H9 (cell line): ENCODE results near the gene OXCT1. TPM values are rescaled to one million over a fixed set of nuclear protein-coding genes. Genes with fewer than 3 reads are reported as not detected.
"Not testable (repeated sequence)": the region's sequence is repeated elsewhere in the genome, so short reads cannot be mapped to it uniquely, and the experiment has no call there.

Experiments used
- DNase-seq: peaks from one replicate; pipeline ENCODE4 v3.0.0-alpha.2; 2017
- H2AFZ ChIP-seq: one replicate; pipeline ENCODE4 v1.6.1; 2013; ENCODE audit warnings: mild to moderate bottlenecking, low read length, control low read depth, moderate library complexity
- H2AK5ac ChIP-seq: 2 replicates; pipeline ENCODE4 v1.6.1; 2013; ENCODE audit warnings: low read length, control low read depth, mixed read lengths; ENCODE audit not compliant: insufficient read length
- H2BK120ac ChIP-seq: one replicate; pipeline ENCODE4 v1.6.1; 2013; ENCODE audit warnings: low read depth, mild to moderate bottlenecking, low read length, control low read depth, inconsistent platforms; ENCODE audit not compliant: poor library complexity, severe bottlenecking
- H2BK12ac ChIP-seq: 2 replicates; pipeline ENCODE4 v1.6.1; 2013; ENCODE audit warnings: low read length, control low read depth, mixed read lengths, low read depth; ENCODE audit not compliant: insufficient read length
- H2BK15ac ChIP-seq: 2 replicates; pipeline ENCODE4 v1.6.1; 2013; ENCODE audit warnings: low read depth, low read length, control low read depth
- H2BK20ac ChIP-seq: one replicate; pipeline ENCODE4 v1.6.1; 2013; ENCODE audit warnings: low read depth, mild to moderate bottlenecking, low read length, control low read depth, inconsistent platforms; ENCODE audit not compliant: poor library complexity, severe bottlenecking
- H2BK5ac ChIP-seq: 2 replicates; pipeline ENCODE4 v1.6.1; 2013; ENCODE audit warnings: low read length, control low read depth, mixed read lengths; ENCODE audit not compliant: insufficient read length
- H3K14ac ChIP-seq: 2 replicates; pipeline ENCODE4 v1.6.1; 2013; ENCODE audit warnings: low read length, control low read depth; ENCODE audit not compliant: insufficient read depth
- H3K18ac ChIP-seq: 2 replicates; pipeline ENCODE4 v1.6.1; 2013; ENCODE audit warnings: low read depth, mild to moderate bottlenecking, mixed read lengths, low read length, control low read depth; ENCODE audit not compliant: insufficient read length
- H3K23ac ChIP-seq: 2 replicates; pipeline ENCODE4 v1.6.1; 2013; ENCODE audit warnings: low read length, control low read depth, mixed read lengths, low read depth; ENCODE audit not compliant: insufficient read length
- H3K23me2 ChIP-seq: 2 replicates; pipeline ENCODE4 v1.6.1; 2013; ENCODE audit warnings: low read depth, mild to moderate bottlenecking, mixed read lengths, low read length, control low read depth; ENCODE audit not compliant: insufficient read length, poor library complexity, severe bottlenecking
- H3K27ac ChIP-seq: 2 replicates; pipeline ENCODE4 v1.5.1; 2013; ENCODE audit warnings: low read length, control low read depth, mixed read lengths, low read depth; ENCODE audit not compliant: insufficient read length
- H3K27me3 ChIP-seq: 2 replicates; pipeline ENCODE4 v1.6.1; 2013; ENCODE audit warnings: low read length, control low read depth, inconsistent platforms; ENCODE audit not compliant: insufficient read depth
- H3K4ac ChIP-seq: 2 replicates; pipeline ENCODE4 v1.6.1; 2013; ENCODE audit warnings: low read depth, mild to moderate bottlenecking, control low read depth, inconsistent platforms, low read length, moderate library complexity
- H3K4me1 ChIP-seq: 2 replicates; pipeline ENCODE4 v1.6.1; 2013; ENCODE audit warnings: low read length, control low read depth, inconsistent platforms; ENCODE audit not compliant: insufficient read depth
- H3K4me2 ChIP-seq: 2 replicates; pipeline ENCODE4 v1.6.1; 2013; ENCODE audit warnings: low read length, control low read depth, mixed read lengths; ENCODE audit not compliant: insufficient read length, insufficient read depth
- H3K56ac ChIP-seq: 2 replicates; pipeline ENCODE4 v1.6.1; 2013; ENCODE audit warnings: low read depth, mild to moderate bottlenecking, mixed read lengths, low read length, control low read depth; ENCODE audit not compliant: insufficient read length
- H3K79me1 ChIP-seq: 2 replicates; pipeline ENCODE4 v1.6.1; 2013; ENCODE audit warnings: low read depth, mild to moderate bottlenecking, moderate library complexity, low read length, control low read depth, inconsistent platforms; ENCODE audit not compliant: insufficient read depth, poor library complexity, severe bottlenecking
- H3K79me2 ChIP-seq: 2 replicates; pipeline ENCODE4 v1.6.1; 2013; ENCODE audit warnings: low read length, control low read depth, inconsistent platforms; ENCODE audit not compliant: insufficient read depth
- H3K9ac ChIP-seq: 2 replicates; pipeline ENCODE4 v1.6.1; 2013; ENCODE audit warnings: low read length, control low read depth, mixed read lengths; ENCODE audit not compliant: insufficient read length; ENCODE audit errors: extremely low read depth
- H3K9me3 ChIP-seq: one replicate; pipeline ENCODE4 v1.6.1; 2013; ENCODE audit warnings: low read depth, low read length, inconsistent platforms; ENCODE audit not compliant: control insufficient read depth
- H3T11ph ChIP-seq: one replicate; pipeline ENCODE4 v1.6.1; 2013; ENCODE audit warnings: mild to moderate bottlenecking, low read length, control low read depth, inconsistent platforms
- H4K20me1 ChIP-seq: one replicate; pipeline ENCODE4 v1.6.1; 2013; ENCODE audit not compliant: control insufficient read depth, insufficient read length, insufficient read depth
- H4K5ac ChIP-seq: 2 replicates; pipeline ENCODE4 v1.6.1; 2013; ENCODE audit warnings: low read depth, mild to moderate bottlenecking, mixed read lengths, low read length, control low read depth; ENCODE audit not compliant: insufficient read length
- H4K8ac ChIP-seq: replicated peaks from 2 replicates; pipeline ENCODE4 v1.6.1; 2013; ENCODE audit warnings: low read length, control low read depth, mixed read lengths, low read depth; ENCODE audit not compliant: insufficient read length
- H4K91ac ChIP-seq: 2 replicates; pipeline ENCODE4 v1.6.1; 2013; ENCODE audit warnings: low read depth, mild to moderate bottlenecking, moderate library complexity, mixed read lengths, low read length, control low read depth; ENCODE audit not compliant: insufficient read length
- H3K27ac Mint-ChIP-seq, 3 experiments: 2 replicates in 2 of 3; 3 replicates in 1 of 3; pipeline ENCODE4 v1.8.0; 2020 to 2021; ENCODE audit warnings: mixed read lengths in 3 of 3, mild to moderate bottlenecking in 1 of 3, moderate library complexity in 1 of 3
- H3K27me3 Mint-ChIP-seq: 2 replicates; pipeline ENCODE4 v1.8.0; 2021; ENCODE audit warnings: low read depth, mild to moderate bottlenecking, moderate library complexity, mixed read lengths
- H3K36me3 Mint-ChIP-seq, 3 experiments: 2 replicates in 2 of 3; 3 replicates in 1 of 3; pipeline ENCODE4 v1.8.0; 2020 to 2021; ENCODE audit warnings: low read depth in 3 of 3, mixed read lengths in 3 of 3; ENCODE audit not compliant: insufficient read depth in 1 of 3
- H3K4me1 Mint-ChIP-seq, 2 experiments: 2 replicates each; pipeline ENCODE4 v1.8.0; 2020; ENCODE audit warnings: mixed read lengths in 2 of 2
- H3K4me3 Mint-ChIP-seq, 2 experiments: 2 replicates in 1 of 2; 3 replicates in 1 of 2; pipeline ENCODE4 v1.8.0; 2020 to 2021; ENCODE audit warnings: mild to moderate bottlenecking in 2 of 2, mixed read lengths in 2 of 2, moderate library complexity in 1 of 2
- H3K9me3 Mint-ChIP-seq, 2 experiments: 2 replicates in 1 of 2; 3 replicates in 1 of 2; pipeline ENCODE4 v1.8.0; 2020; ENCODE audit warnings: mild to moderate bottlenecking in 2 of 2, mixed read lengths in 2 of 2, moderate library complexity in 1 of 2
- WGBS: extraction: QIAGEN DNeasy Blood & Tissue Kit; methylation state at CpG from one replicate; pipeline ENCODE4 v1.1.7; 2013; ENCODE audit warnings: missing lambda C conversion rate, low lambda C conversion rate, mixed read lengths; ENCODE audit not compliant: insufficient read length; ENCODE audit errors: extremely low coverage; 5-methylcytosine and 5-hydroxymethylcytosine counted together
- total RNA-seq: library from RNA; stranded (reverse); gene quantifications from 2 replicates; pipeline ENCODE4 v1.2.1, GENCODE V29; 2021
- TF ChIP-seq, protein P1 (sequence below): fragments of 200-600 bp; sonication (generic); conservative IDR thresholded peaks from 3 replicates; pipeline ENCODE4 v1.8.0; 2021; ENCODE audit warnings: antibody characterized with exemption, mild to moderate bottlenecking

Gene OXCT1
- total RNA-seq, 1 experiment from 2014 or later: 25.6 TPM

DNA sequence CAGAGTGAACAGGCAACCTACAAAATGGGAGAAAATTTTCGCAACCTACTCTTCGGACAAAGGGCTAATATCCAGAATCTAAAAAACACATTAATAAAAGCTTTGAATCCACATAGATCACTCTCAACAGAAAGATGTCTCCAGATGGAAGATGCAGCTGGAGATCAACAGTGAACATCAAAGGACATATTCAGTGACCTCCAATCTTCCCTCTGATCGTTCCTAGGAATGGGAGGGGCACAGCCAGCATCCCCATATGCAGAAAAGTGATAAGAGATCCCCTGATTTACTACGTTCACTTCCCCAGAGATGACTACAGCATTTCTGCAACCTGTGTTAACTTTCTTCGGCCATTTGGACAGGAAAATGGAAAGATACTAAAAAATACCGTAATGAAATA, 21.2 kb downstream of the OXCT1 start:
- H3K4me1 ChIP-seq: no peaks in the 10 kb centered on the region
- no peak overlapping the region for H3K4ac ChIP-seq
- no peak overlapping the region for H3K9ac ChIP-seq
- H3T11ph ChIP-seq: no peak overlapping the region
- no peak overlapping the region for H2BK15ac ChIP-seq
- no peaks in the 10 kb centered on the region for H3K23me2 ChIP-seq
- no peaks in the 10 kb centered on the region for H3K79me2 ChIP-seq
- no peak overlapping the region for H2BK12ac ChIP-seq
- H3K56ac ChIP-seq: no peak overlapping the region
- Mint-ChIP-seq H3K36me3 (peaks cover 32 to 47% (median 38%) of the 10 kb centered on the region in 3 experiments), H3K4me1 (no peaks in the 10 kb centered on the region), H3K27me3 (no peaks in the 10 kb centered on the region), H3K9me3 (peaks cover 0 to 11% of the 10 kb centered on the region in 2 experiments; a peak in 4 of 5 replicates), H3K27ac (no peak overlapping the region), H3K4me3 (no peak overlapping the region)
- no peak overlapping the region for H2AK5ac ChIP-seq
- TF ChIP-seq, protein P1, sequence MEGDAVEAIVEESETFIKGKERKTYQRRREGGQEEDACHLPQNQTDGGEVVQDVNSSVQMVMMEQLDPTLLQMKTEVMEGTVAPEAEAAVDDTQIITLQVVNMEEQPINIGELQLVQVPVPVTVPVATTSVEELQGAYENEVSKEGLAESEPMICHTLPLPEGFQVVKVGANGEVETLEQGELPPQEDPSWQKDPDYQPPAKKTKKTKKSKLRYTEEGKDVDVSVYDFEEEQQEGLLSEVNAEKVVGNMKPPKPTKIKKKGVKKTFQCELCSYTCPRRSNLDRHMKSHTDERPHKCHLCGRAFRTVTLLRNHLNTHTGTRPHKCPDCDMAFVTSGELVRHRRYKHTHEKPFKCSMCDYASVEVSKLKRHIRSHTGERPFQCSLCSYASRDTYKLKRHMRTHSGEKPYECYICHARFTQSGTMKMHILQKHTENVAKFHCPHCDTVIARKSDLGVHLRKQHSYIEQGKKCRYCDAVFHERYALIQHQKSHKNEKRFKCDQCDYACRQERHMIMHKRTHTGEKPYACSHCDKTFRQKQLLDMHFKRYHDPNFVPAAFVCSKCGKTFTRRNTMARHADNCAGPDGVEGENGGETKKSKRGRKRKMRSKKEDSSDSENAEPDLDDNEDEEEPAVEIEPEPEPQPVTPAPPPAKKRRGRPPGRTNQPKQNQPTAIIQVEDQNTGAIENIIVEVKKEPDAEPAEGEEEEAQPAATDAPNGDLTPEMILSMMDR: no peak
- H3K9me3 ChIP-seq: no peaks in the 10 kb centered on the region
- H3K23ac ChIP-seq: no peak overlapping the region
- no CpG with 5 or more reads among the region's 6 CpGs for WGBS
- H3K18ac ChIP-seq: no peak overlapping the region
- H4K20me1 ChIP-seq: no peaks in the 10 kb centered on the region
- no peak overlapping the region for H2BK120ac ChIP-seq
- no peak overlapping the region for H3K14ac ChIP-seq
- no peak overlapping the region for H3K4me2 ChIP-seq
- no peak overlapping the region for H2BK20ac ChIP-seq
- no peak overlapping the region for H2AFZ ChIP-seq
- no peak overlapping the region for H2BK5ac ChIP-seq
- H4K91ac ChIP-seq: no peak overlapping the region
- H3K79me1 ChIP-seq: no peaks in the 10 kb centered on the region
- H4K8ac ChIP-seq: no peak overlapping the region
- H3K27ac ChIP-seq: no peak overlapping the region
- no peak overlapping the region for H4K5ac ChIP-seq
- no peak for DNase-seq
- no peaks in the 10 kb centered on the region for H3K27me3 ChIP-seq

- H3K4ac ChIP-seq, H3K23ac ChIP-seq, H3K27me3 Mint-ChIP-seq, H3K4me3 Mint-ChIP-seq, H3K27ac Mint-ChIP-seq, H3T11ph ChIP-seq, H3K9ac ChIP-seq, H3K18ac ChIP-seq, H4K91ac ChIP-seq, H4K8ac ChIP-seq, H4K20me1 ChIP-seq, DNase-seq, H3K79me1 ChIP-seq, H3K9me3 ChIP-seq, H3K4me2 ChIP-seq, H3K79me2 ChIP-seq, H2BK12ac ChIP-seq, H3K14ac ChIP-seq, H2BK120ac ChIP-seq, H2BK5ac ChIP-seq, H2BK15ac ChIP-seq, H3K23me2 ChIP-seq, H2AK5ac ChIP-seq, H3K27me3 ChIP-seq, H3K27ac ChIP-seq, H3K4me1 Mint-ChIP-seq, H3K4me1 ChIP-seq, H4K5ac ChIP-seq, H2AFZ ChIP-seq, H3K56ac ChIP-seq, H2BK20ac ChIP-seq: not testable (repeated sequence)
- peaks cover 0 to 11% of the 10 kb centered on the region in 2 experiments; a peak in 4 of 5 replicates for H3K9me3 Mint-ChIP-seq
- WGBS: no CpG with 5 or more reads among the region's 1 CpG
- H3K36me3 Mint-ChIP-seq: peaks cover 20 to 28% (median 23%) of the 10 kb centered on the region in 3 experiments
Observed at GRCh38 chr5:41845751-41846150, 24.5 kb downstream of the OXCT1 start.
